Pancreas (tissue), 10 donors: ENCODE measurements around the gene LCN10. TPM values are rescaled to one million over a fixed set of nuclear protein-coding genes. Genes with fewer than 3 reads are reported as not detected.

Source experiments
- ATAC-seq, 4 donors: fragments of 200-7000 bp; cut with Tn5 transposase; one replicate each; pipeline versions ENCODE4 v1.8.0 to v1.9.1; 2020; ENCODE audit warnings: mild to moderate bottlenecking in 4 of 4, moderate library complexity in 4 of 4
- DNase-seq, 6 donors: peaks; one replicate each; pipeline ENCODE4 v3.0.0-alpha.2; 2020
- FAIRE-seq: peaks from 2 replicates; lab custom pipeline; 2012; peaks lifted over from hg19 to GRCh38; lab: Jason Lieb, UNC
- H3K27ac ChIP-seq, 4 donors: fragments of 200-600 bp; sonication (generic); 1 replicate in 3 of 4; 2 replicates in 1 of 4; pipeline versions ENCODE4 v1.5.0 to v1.8.0; 2020
- H3K27me3 ChIP-seq, 4 donors: fragments of 200-600 bp; one replicate each; pipeline ENCODE4 v1.8.0; 2021
- H3K36me3 ChIP-seq, 3 donors: fragments of 200-600 bp; sonication (generic) in 1 of 3; one replicate each; pipeline versions ENCODE4 v1.5.0 to v1.8.0; 2020 to 2021
- H3K4me1 ChIP-seq, 3 donors: fragments of 200-600 bp; one replicate each; pipeline ENCODE4 v1.8.0; 2021
- H3K4me3 ChIP-seq, 4 donors: fragments of 200-600 bp; sonication (generic) in 2 of 4; one replicate each; pipeline versions ENCODE4 v1.5.0 to v1.8.0; 2020 to 2021
- H3K9me3 ChIP-seq, 4 donors: fragments of 200-600 bp; one replicate each; pipeline ENCODE4 v1.8.0; 2021
- CTCF ChIP-seq, 4 donors: fragments of 200-600 bp; sonication (generic) in 3 of 4; IDR thresholded peaks; one replicate each; pipeline versions ENCODE4 v1.5.0 to v1.8.0; 2021; ENCODE audit warnings: antibody characterized with exemption in 4 of 4
- WGBS, 2 donors: extraction: QIAGEN DNeasy Blood & Tissue Kit; methylation state at CpG; one replicate each; pipeline ENCODE4 v1.1.7; 2013; 5-methylcytosine and 5-hydroxymethylcytosine counted together
- intact Hi-C, 3 donors: fragments of 100-400 bp; cut with DNase I; formaldehyde crosslinking; loops; one replicate each; pipeline versions ENCODE4 v1.11.1 to v1.14.2; 2022
- polyA plus RNA-seq, 2 donors: library from polyadenylated mRNA; stranded (reverse); fragments of 200-250 nt; gene quantifications; one replicate each; pipeline ENCODE4 v1.2.3, GENCODE V29; 2013
- total RNA-seq, 6 donors: library from RNA; stranded (reverse); fragmentation: NEBNext Ultra II Directional in 4 of 6; extraction: Animal tissue kit (Norgen Biotek cat#: 25700) in 4 of 6; gene quantifications; one replicate each; pipeline versions ENCODE4 v1.2.1 to v1.2.4, GENCODE V29; 2021 to 2023
- donor health status: healthy with polysubstance abuse.
- donor health status: DM: no; HTN: no; CAD: no; lungs with moderate emphysema.
- donor health status: DM: no; HTN: no; CAD: no.
- donor health status: control.
- donor health status: control.
- donor health status: Bipolar disorder and iron deficiency.
- donor health status: DM: yes; HTN: yes; CAD: no.
- donor health status: DM: no; HTN: no; CAD: no.
- donor health status: DM: no; HTN: no; CAD: no.
- donor health status: DM: yes; HTN: yes; CAD: no.

The LCN10 gene
- total and polyA plus RNA-seq, 8 donors = 0.16 to 54.0 (median 1.6) TPM

GRCh38 chr9:136720251-136720897 lies 22.4 kb downstream of the LCN10 start:
- WGBS, 2 donors = 74 to 75% methylated on average over 18 to 20 of the region's 20 CpGs
- TF ChIP-seq CTCF (IDR thresholded peaks at IDR 0.05) = no peak
- Histone ChIP-seq H3K27me3 (no peaks in the 10 kb centered on the region), H3K36me3 (peaks cover 5 to 30% (median 19%) of the 10 kb centered on the region in 3 donors), H3K4me3 (no peak overlapping the region), H3K27ac (no peak overlapping the region), H3K9me3 (no peaks in the 10 kb centered on the region), H3K4me1 (peaks cover 0 to 7% (median 0%) of the 10 kb centered on the region in 3 donors)
- intact Hi-C loops = no loop called here
- peak in 2 of 6 donors; percentile 29 to 70 for DNase-seq
- ATAC-seq = peak in 3 of 4 donors; percentile 2 to 4 (median 4)
- no peak for FAIRE-seq

- no peak overlapping the region for H3K4me3 ChIP-seq
- DNase-seq (peak in 4 of 6 donors; percentile 37 to 85 (median 65)), ATAC-seq (peak in 3 of 4 donors; percentile 13 to 36 (median 26)), FAIRE-seq (no peak)
- peaks cover 0 to 20% (median 13%) of the 10 kb centered on the region in 3 donors for H3K36me3 ChIP-seq
- H3K27me3 ChIP-seq = no peaks in the 10 kb centered on the region
- H3K9me3 ChIP-seq = no peaks in the 10 kb centered on the region
- WGBS, 2 donors = 60 to 72% methylated on average over 24 of the region's 24 CpGs
- TF ChIP-seq CTCF (IDR thresholded peaks at IDR 0.05) = no peak
- no peaks in the 10 kb centered on the region for H3K4me1 ChIP-seq
- no peak overlapping the region for H3K27ac ChIP-seq
- intact Hi-C loops = loop anchor here in 1 of 3 donors (10.0 kb wide), 1 partner anchor 235 kb away; the partner anchor contains the start of gene SEC16A
Measured at GRCh38 chr9:136719195-136719880, 23.4 kb downstream of the LCN10 start.

GRCh38 chr9:136718345-136719194 lies 24.2 kb downstream of the LCN10 start:
- Histone ChIP-seq H3K27ac (no peak overlapping the region), H3K27me3 (no peaks in the 10 kb centered on the region), H3K4me1 (no peaks in the 10 kb centered on the region), H3K36me3 (peaks cover 0 to 12% (median 6%) of the 10 kb centered on the region in 3 donors), H3K9me3 (no peaks in the 10 kb centered on the region), H3K4me3 (no peak overlapping the region)
- TF ChIP-seq CTCF (IDR thresholded peaks at IDR 0.05) = no peak
- 78 to 79% methylated on average over 20 of the region's 20 CpGs for WGBS, 2 donors
- FAIRE-seq = no peak
- intact Hi-C loops = loop anchor here in 1 of 3 donors (10.0 kb wide), 1 partner anchor 234 kb away; the partner anchor contains the start of gene SEC16A
- no peak for ATAC-seq
- peak in 3 of 6 donors; percentile 23 to 72 (median 35) for DNase-seq

- 89% methylated on average over 15 to 16 of the region's 16 CpGs for WGBS, 2 donors
- Histone ChIP-seq H3K4me1 (peaks cover 0 to 3% (median 0%) of the 10 kb centered on the region in 3 donors), H3K27ac (no peak overlapping the region), H3K27me3 (no peaks in the 10 kb centered on the region), H3K36me3 (peaks cover 0 to under 1% (median 0%) of the 10 kb centered on the region in 3 donors), H3K4me3 (no peak overlapping the region), H3K9me3 (no peaks in the 10 kb centered on the region)
- ATAC-seq (no peak), FAIRE-seq (no peak), DNase-seq (no peak)
- no peak for TF ChIP-seq CTCF (IDR thresholded peaks at IDR 0.05)
- intact Hi-C loops = loop anchor here in 1 of 3 donors (10.0 kb wide), 1 partner anchor 233 kb away; the partner anchor contains the start of gene SEC16A
Measured at GRCh38 chr9:136717399-136717798, 25.3 kb downstream of the LCN10 start.
